Muscle of leg (tissue), 11 donors: Measurements from ENCODE around the gene DLGAP1. TPM values are rescaled to one million over a fixed set of nuclear protein-coding genes. Genes with fewer than 3 reads are reported as not detected.
"Not testable (repeated sequence)": the region's sequence is repeated elsewhere in the genome, so short reads cannot be mapped to it uniquely, and the experiment has no call there.

Source experiments
- DNase-seq: peaks from one replicate; pipeline ENCODE4 v3.0.0; 2013
- H3K27ac ChIP-seq: one replicate; pipeline ENCODE4 v1.5.1; 2013; ENCODE audit warnings: mild to moderate bottlenecking, low read length, control low read depth
- H3K27me3 ChIP-seq: one replicate; pipeline ENCODE4 v1.6.1; 2013; ENCODE audit warnings: low read length; ENCODE audit not compliant: control insufficient read depth, insufficient read depth
- H3K36me3 ChIP-seq: one replicate; pipeline ENCODE4 v1.6.1; 2013; ENCODE audit warnings: low read length; ENCODE audit not compliant: control insufficient read depth, insufficient read depth
- H3K4me1 ChIP-seq: one replicate; pipeline ENCODE4 v1.6.1; 2013; ENCODE audit warnings: low read length; ENCODE audit not compliant: control insufficient read depth, insufficient read depth
- H3K4me3 ChIP-seq: one replicate; pipeline ENCODE4 v1.5.1; 2013; ENCODE audit warnings: low read length, control low read depth
- H3K9me3 ChIP-seq: replicated peaks from 2 replicates; pipeline ENCODE4 v1.6.1; 2013; ENCODE audit warnings: low read depth, low read length; ENCODE audit not compliant: control insufficient read depth
- WGBS: methylation state at CpG from one replicate; pipeline ENCODE4 v1.1.5; 2013; ENCODE audit warnings: missing lambda C conversion rate; ENCODE audit not compliant: insufficient coverage; 5-methylcytosine and 5-hydroxymethylcytosine counted together
- polyA plus RNA-seq, 8 donors: library from polyadenylated mRNA; unstranded; fragments of 120-200 nt; gene quantifications; one replicate each; pipeline versions ENCODE4 v1.2.1 to v1.2.3, GENCODE V29; 2013; ENCODE audit warnings: inconsistent platforms in 1 of 8, low replicate concordance in 1 of 8; ENCODE audit not compliant: insufficient read length in 8 of 8, insufficient read depth in 1 of 8
- total RNA-seq: library from RNA; stranded (reverse); fragments of 120-200 nt; gene quantifications from one replicate; pipeline ENCODE4 v1.2.4, GENCODE V29; 2013

The DLGAP1 gene
- total and polyA plus RNA-seq, 9 donors = 0.87 to 3.1 (median 1.8) TPM

DNA sequence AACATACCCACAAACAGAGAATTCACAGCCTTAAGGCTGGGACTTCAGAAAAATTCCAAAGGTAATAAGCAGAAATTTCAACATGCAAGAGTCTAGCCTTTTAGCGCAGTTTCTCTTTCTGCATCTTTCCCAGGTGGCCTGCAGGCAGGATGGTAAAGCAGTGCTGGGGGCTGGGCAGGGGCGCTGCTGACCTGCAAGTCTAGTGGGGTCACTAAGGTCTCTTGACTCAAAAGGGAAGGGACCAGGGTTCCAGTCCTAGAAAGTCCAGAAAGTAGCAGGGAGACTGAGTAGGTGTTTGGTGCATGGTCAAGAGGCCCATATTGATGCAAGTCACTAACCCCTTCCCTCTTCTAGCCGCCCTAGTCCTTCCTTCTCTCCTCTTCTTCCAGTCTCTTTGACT is 835.9 kb downstream of the DLGAP1 start:
- H3K27me3 ChIP-seq = no peaks in the 10 kb centered on the region
- DNase-seq = no peak
- H3K9me3 ChIP-seq = no peaks in the 10 kb centered on the region
- peaks cover 17% of the 10 kb centered on the region for H3K4me1 ChIP-seq
- no peak overlapping the region for H3K4me3 ChIP-seq
- H3K27ac ChIP-seq = no peak overlapping the region
- H3K36me3 ChIP-seq = no peaks in the 10 kb centered on the region
- WGBS = no CpG with 5 or more reads among the region's 3 CpGs

DNA sequence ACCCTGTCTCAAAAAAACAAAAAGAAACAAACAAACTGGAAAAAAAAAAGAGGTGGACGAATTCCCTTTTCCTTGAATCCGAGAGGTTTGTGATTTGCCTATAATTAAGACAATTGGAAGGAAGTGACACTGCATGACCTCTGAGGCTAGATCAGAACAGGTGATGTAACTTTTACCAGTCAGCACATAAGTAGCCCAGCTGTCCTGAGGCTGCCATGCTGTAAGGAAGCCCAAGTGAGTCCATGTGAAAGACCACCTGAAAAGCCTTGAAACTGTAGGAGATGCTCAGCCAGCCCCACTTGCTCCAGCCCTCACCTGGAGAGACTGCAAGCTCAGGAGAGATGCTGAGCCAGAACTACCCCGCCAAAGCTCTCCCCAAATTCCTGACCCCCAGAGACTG is 838.4 kb downstream of the DLGAP1 start:
- H3K4me3 ChIP-seq = no peak overlapping the region
- H3K9me3 ChIP-seq = no peaks in the 10 kb centered on the region
- H3K27me3 ChIP-seq = no peaks in the 10 kb centered on the region
- no peak overlapping the region for H3K27ac ChIP-seq
- H3K36me3 ChIP-seq = no peaks in the 10 kb centered on the region
- WGBS = no CpG with 5 or more reads among the region's 3 CpGs
- no peak for DNase-seq
- H3K4me1 ChIP-seq = peaks cover 12% of the 10 kb centered on the region

DNA sequence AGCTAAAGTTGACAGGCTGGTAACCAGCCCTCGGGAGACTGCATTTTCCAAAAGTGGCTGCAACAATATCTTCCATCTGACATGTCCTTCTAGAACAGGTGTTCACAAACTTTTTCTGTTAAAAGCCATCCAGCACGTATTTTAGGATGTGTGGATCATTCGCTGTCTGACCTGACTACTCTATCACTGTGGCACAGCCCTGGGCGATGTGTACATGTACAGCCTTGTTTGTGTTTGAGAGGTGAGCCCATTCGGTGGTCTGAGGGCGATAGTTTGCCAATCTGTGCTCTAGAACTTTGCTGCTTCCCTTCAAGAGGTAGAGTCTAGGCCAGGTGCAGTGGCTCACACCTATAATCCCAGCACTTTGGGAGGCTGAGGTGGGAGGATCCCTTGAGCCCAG is 839.0 kb downstream of the DLGAP1 start:
- H3K27me3 ChIP-seq = no peaks in the 10 kb centered on the region
- H3K36me3 ChIP-seq = no peaks in the 10 kb centered on the region
- no peak overlapping the region for H3K4me3 ChIP-seq
- DNase-seq = no peak
- H3K9me3 ChIP-seq = no peaks in the 10 kb centered on the region
- H3K27ac ChIP-seq = no peak overlapping the region
- no CpG with 5 or more reads among the region's 6 CpGs for WGBS
- H3K4me1 ChIP-seq = peaks cover 18% of the 10 kb centered on the region

- DNase-seq = no peak
- no peaks in the 10 kb centered on the region for H3K9me3 ChIP-seq
These were observed 839.6 kb downstream of the DLGAP1 start for GRCh38 chr18:3615374-3615985.

GRCh38 chr18:3612315-3612714 is 842.8 kb downstream of the DLGAP1 start:
- 65% methylated on average over 5 of the region's 5 CpGs for WGBS
- DNase-seq = no peak
- H3K4me1 ChIP-seq = peaks cover 20% of the 10 kb centered on the region
- no peak overlapping the region for H3K4me3 ChIP-seq
- H3K27ac ChIP-seq = peak overlapping the region; percentile 59
- no peaks in the 10 kb centered on the region for H3K36me3 ChIP-seq
- no peaks in the 10 kb centered on the region for H3K27me3 ChIP-seq
- no peaks in the 10 kb centered on the region for H3K9me3 ChIP-seq

More at GRCh38 chr18:3615374-3615985, 839.6 kb downstream of the DLGAP1 start:
- H3K27me3 ChIP-seq = no peaks in the 10 kb centered on the region
- peaks cover 20% of the 10 kb centered on the region for H3K4me1 ChIP-seq
- WGBS = 49% methylated on average over 3 of the region's 4 CpGs
- H3K4me3 ChIP-seq = no peak overlapping the region
- no peaks in the 10 kb centered on the region for H3K36me3 ChIP-seq
- no peak overlapping the region for H3K27ac ChIP-seq

DNA sequence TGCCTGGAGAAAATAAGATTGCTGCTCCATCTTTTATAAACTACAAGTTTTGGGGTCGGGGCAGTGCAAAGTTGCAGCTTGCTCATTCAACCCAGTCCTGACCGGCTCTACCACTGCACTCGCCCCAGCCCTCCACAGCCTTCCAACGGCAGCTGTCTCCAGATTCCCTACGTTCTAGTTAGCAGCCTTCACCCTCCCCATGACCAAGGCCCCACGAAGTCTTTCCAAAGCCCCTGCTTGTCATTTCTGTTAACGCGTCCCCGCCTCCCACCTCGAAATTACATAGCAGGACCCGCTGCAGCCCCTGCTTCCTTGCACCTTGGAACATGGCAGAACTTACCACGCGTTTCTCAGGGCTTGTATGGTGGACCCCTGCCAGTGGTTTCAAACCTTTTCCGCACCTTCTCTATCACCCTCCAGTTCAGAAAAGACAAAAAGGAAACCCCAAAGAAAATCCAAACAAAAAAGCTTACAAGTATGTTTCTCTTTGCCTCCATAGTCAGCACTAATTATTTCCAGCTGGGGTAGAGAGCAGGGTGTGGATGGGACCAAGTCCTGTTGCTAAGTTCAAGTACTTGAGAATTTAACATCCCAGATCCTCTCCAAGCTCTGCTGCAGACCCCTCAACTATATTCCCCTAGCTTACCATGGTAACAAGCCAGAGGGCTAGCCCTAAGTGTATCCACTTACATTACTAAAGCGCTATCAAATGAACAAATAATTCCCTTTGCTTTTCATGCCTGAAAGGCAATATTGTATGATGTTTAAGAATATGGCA is 843.6 kb downstream of the DLGAP1 start:
- Histone ChIP-seq H3K27me3 (no peaks in the 10 kb centered on the region), H3K9me3 (no peaks in the 10 kb centered on the region), H3K36me3 (no peaks in the 10 kb centered on the region), H3K4me1 (peaks cover 23% of the 10 kb centered on the region), H3K4me3 (peak overlapping the region; percentile 15), H3K27ac (peak overlapping the region; percentile 59)
- WGBS = 27% methylated on average over 13 of the region's 15 CpGs
- peak; percentile 83 for DNase-seq

DNA sequence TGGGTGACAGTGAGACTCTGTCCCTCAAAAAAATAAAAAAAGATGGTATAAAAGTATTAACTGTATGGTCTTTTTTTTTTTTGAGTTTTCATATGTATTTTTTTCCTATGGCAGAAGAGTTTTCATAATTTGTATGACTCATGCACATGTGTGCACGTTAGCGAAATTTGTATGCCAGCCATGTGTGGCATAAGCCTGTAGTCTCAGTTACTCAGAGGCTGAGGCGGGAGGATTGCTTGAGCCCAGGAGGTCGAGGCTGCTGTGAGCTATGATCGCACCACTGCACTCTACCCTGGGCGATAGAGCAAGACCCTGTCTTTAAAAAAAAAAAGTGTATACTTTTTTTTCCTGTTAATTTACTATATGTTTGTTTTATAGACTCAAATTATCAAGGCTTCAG is 844.3 kb downstream of the DLGAP1 start:
- H3K36me3 ChIP-seq = no peaks in the 10 kb centered on the region
- H3K9me3 ChIP-seq = no peaks in the 10 kb centered on the region
- DNase-seq = no peak
- no peak overlapping the region for H3K4me3 ChIP-seq
- peaks cover 25% of the 10 kb centered on the region for H3K4me1 ChIP-seq
- H3K27me3 ChIP-seq = no peaks in the 10 kb centered on the region
- peak overlapping the region; percentile 59 for H3K27ac ChIP-seq
- WGBS = 67% methylated on average over 2 of the region's 6 CpGs

DNA sequence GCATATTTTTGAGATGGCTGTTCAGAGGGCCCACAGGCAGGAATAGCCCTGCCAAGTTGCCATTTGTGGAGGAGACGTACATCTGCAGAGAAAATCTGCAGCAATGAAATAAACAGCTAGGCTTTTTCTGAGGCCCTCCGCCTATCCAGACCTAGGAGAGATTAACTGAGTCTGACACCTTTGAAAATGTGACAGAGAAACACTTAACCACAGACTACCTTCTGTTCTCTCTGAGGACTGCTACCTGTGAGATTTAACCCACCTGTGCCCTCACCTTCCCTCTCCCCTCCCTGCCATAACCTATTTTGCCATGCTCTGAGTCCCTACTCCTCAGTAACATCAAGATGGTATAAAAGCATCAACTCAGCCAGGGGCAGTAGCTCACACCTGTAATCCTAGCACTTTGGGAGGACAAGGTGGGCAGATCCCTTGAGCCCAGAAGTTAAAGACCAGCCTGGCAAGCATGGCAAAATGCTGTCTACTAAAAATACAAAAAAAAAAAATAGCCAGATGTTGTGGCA is 844.9 kb downstream of the DLGAP1 start:
- Histone ChIP-seq H3K4me3 (no peak overlapping the region), H3K9me3 (no peaks in the 10 kb centered on the region), H3K27ac (no peak overlapping the region), H3K36me3 (no peaks in the 10 kb centered on the region), H3K27me3 (no peaks in the 10 kb centered on the region), H3K4me1 (peaks cover 22% of the 10 kb centered on the region)
- DNase-seq = no peak
- WGBS = 80% methylated on average over 2 of the region's 2 CpGs

- no peak for DNase-seq
- H3K4me1 ChIP-seq = peaks cover 38% of the 10 kb centered on the region
- no peak overlapping the region for H3K27ac ChIP-seq
- H3K27me3 ChIP-seq = no peaks in the 10 kb centered on the region
- H3K36me3 ChIP-seq = no peaks in the 10 kb centered on the region
- WGBS = 93% methylated on average over 2 of the region's 4 CpGs
- no peak overlapping the region for H3K4me3 ChIP-seq
- no peaks in the 10 kb centered on the region for H3K9me3 ChIP-seq
These were observed 846.6 kb downstream of the DLGAP1 start for GRCh38 chr18:3608488-3608887.

DNA sequence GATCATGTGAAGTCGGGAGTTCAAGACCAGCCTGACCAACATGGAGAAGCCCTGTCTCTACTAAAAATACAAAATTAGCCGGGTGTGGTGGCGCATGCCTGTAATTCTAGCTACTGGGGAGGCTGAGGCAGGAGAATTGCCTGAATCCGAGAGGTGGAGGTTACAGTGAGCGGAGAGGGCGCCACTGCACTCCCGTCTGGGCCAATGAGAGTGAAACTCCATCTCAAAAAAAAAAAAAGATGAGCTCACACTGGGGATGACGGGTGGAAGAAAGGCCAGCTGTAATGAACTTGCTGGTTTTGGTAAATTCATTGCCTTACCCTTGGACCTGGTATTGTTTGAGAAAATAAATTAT is 847.0 kb downstream of the DLGAP1 start:
- H3K4me3 ChIP-seq, DNase-seq, H3K9me3 ChIP-seq, H3K27me3 ChIP-seq, H3K27ac ChIP-seq, H3K36me3 ChIP-seq: not testable (repeated sequence)
- H3K4me1 ChIP-seq = peaks cover 42% of the 10 kb centered on the region
- WGBS = no CpG with 5 or more reads among the region's 8 CpGs
